Measurements from ENCODE around the gene GCHFR. TPM values are rescaled to one million over a fixed set of nuclear protein-coding genes. Genes with fewer than 3 reads are reported as not detected.

Gene GCHFR
- total RNA-seq, 1 donor from 2014 or later, result 7.4 TPM

GRCh38 chr15:40775740-40776536, 12.1 kb downstream of the GCHFR start:
- DNase-seq, result no peak

- no peak for DNase-seq
These were observed 12.8 kb downstream of the GCHFR start for GRCh38 chr15:40776537-40777141.

- DNase-seq, result no peak
These were observed 18.9 kb downstream of the GCHFR start for GRCh38 chr15:40782609-40783227.

- no peak for DNase-seq
These were observed 21.3 kb downstream of the GCHFR start for GRCh38 chr15:40785164-40785563.

GRCh38 chr15:40785814-40786213, 21.9 kb downstream of the GCHFR start:
- no peak for DNase-seq

- no peak for DNase-seq
These were observed 23.5 kb downstream of the GCHFR start for GRCh38 chr15:40787344-40787841.

- DNase-seq, result no peak
These were observed 24.1 kb downstream of the GCHFR start for GRCh38 chr15:40787991-40788390.

GRCh38 chr15:40789119-40789518, 25.3 kb downstream of the GCHFR start:
- DNase-seq, result no peak

GRCh38 chr15:40789999-40790398, 26.1 kb downstream of the GCHFR start:
- DNase-seq, result no peak

- no peak for DNase-seq
These were observed 26.9 kb downstream of the GCHFR start for GRCh38 chr15:40790718-40791117.

- DNase-seq, result no peak
These were observed 28.5 kb downstream of the GCHFR start for GRCh38 chr15:40792394-40792793.

GRCh38 chr15:40793216-40793989, 29.5 kb downstream of the GCHFR start:
- no peak for DNase-seq

- DNase-seq, result no peak
These were observed 32.2 kb downstream of the GCHFR start for GRCh38 chr15:40796041-40796440.

GRCh38 chr15:40796512-40796911, 32.6 kb downstream of the GCHFR start:
- no peak for DNase-seq

GRCh38 chr15:40799523-40799922, 35.7 kb downstream of the GCHFR start:
- DNase-seq, result no peak

- no peak for DNase-seq
These were observed 39.2 kb downstream of the GCHFR start for GRCh38 chr15:40803076-40803475.

GRCh38 chr15:40803688-40804087, 39.8 kb downstream of the GCHFR start:
- no peak for DNase-seq

- no peak for DNase-seq
These were observed 42.8 kb downstream of the GCHFR start for GRCh38 chr15:40806672-40807027.

- peak; percentile 99 for DNase-seq
These were observed 43.4 kb downstream of the GCHFR start, which contains the start of the genes DNAJC17 and ZFYVE19 for GRCh38 chr15:40807028-40807887. TSS of gene DNAJC17 (minus strand) at chr15:40807473. CDS start at chr15:40807446, 27 bp downstream. TSS of gene ZFYVE19 (plus strand) at chr15:40807089. CDS start at chr15:40807590, 501 bp downstream.

- peak; percentile 76 for DNase-seq
These were observed 44.1 kb downstream of the GCHFR start for GRCh38 chr15:40807888-40808461.

- no peak for DNase-seq
These were observed 45.1 kb downstream of the GCHFR start for GRCh38 chr15:40808861-40809450.

Data from skin of body (tissue), 2 donors.